WTC11 (cell line): ENCODE measurements around the gene MORN1.

ENCODE experiments used
- FOXJ3 ChIP-seq: sonication (generic); formaldehyde crosslinking; IDR thresholded peaks from 2 replicates; pipeline ENCODE4 v1.9.0; 2021; ENCODE audit warnings: missing genetic modification reagents, mild to moderate bottlenecking, borderline replicate concordance
- FOXK1 ChIP-seq: sonication (generic); formaldehyde crosslinking; IDR thresholded peaks from 2 replicates; pipeline ENCODE4 v1.8.0; 2022; ENCODE audit warnings: mild to moderate bottlenecking, moderate library complexity, missing genetic modification reagents
- JUN ChIP-seq: sonication (generic); formaldehyde crosslinking; IDR thresholded peaks from 2 replicates; pipeline ENCODE4 v1.8.0; 2023; ENCODE audit warnings: mild to moderate bottlenecking, missing genetic modification reagents
- KAT7 ChIP-seq: sonication (generic); formaldehyde crosslinking; IDR thresholded peaks from 2 replicates; pipeline ENCODE4 v1.8.1; 2023; ENCODE audit warnings: missing genetic modification reagents, mild to moderate bottlenecking, borderline replicate concordance
- SMAD3 ChIP-seq: sonication (generic); formaldehyde crosslinking; IDR thresholded peaks from 2 replicates; pipeline ENCODE4 v1.8.0; 2022; ENCODE audit warnings: missing genetic modification reagents, mild to moderate bottlenecking, borderline replicate concordance
- SP1 ChIP-seq: sonication (generic); formaldehyde crosslinking; conservative IDR thresholded peaks from 2 replicates; pipeline ENCODE4 v1.8.1; 2022; ENCODE audit warnings: missing genetic modification reagents
- TF ChIP-seq, protein P1 (sequence below): fragments of 200-600 bp; IDR thresholded peaks from 2 replicates; pipeline ENCODE4 v1.8.0; 2022; ENCODE audit warnings: antibody characterized with exemption
- TF ChIP-seq, protein P2 (sequence below): sonication (generic); formaldehyde crosslinking; IDR thresholded peaks from 2 replicates; pipeline ENCODE4 v1.8.0; 2022; ENCODE audit warnings: mild to moderate bottlenecking, missing genetic modification reagents
- TF ChIP-seq, protein P3 (sequence below): fragments of 250-450 bp; sonication (Bioruptor Pico); IDR thresholded peaks from 2 replicates; pipeline ENCODE4 v2.1.2; 2022; ENCODE audit warnings: mild to moderate bottlenecking, moderate library complexity
- TF ChIP-seq, protein P4 (sequence below): sonication (generic); formaldehyde crosslinking; IDR thresholded peaks from 2 replicates; pipeline ENCODE4 v1.8.1; 2022; ENCODE audit warnings: low read depth, missing genetic modification reagents, borderline replicate concordance
- TF ChIP-seq, protein P5 (sequence below): sonication (generic); formaldehyde crosslinking; IDR thresholded peaks from 2 replicates; pipeline ENCODE4 v1.8.1; 2023; ENCODE audit warnings: mild to moderate bottlenecking, missing genetic modification reagents, moderate library complexity

DNA sequence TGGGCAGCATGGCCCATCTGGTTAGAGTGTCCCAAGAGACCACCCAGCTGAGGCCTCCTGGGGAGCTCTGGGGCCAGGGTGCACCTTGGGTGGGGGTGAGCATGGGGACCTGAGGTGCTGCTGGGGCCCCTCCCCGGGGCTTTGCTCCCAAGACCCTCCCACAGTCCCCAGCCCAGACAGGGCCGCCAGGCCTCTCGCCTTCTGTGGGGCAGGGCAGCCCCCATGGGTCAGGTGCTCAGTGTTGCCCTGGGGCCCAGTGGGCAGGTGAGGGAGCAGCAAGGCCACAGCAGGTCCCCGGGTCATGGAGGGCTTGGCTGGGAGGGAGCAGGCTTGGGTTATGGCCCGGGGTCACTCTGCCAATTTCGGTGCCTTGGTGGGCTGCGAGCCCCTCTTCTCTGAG is 45.5 kb upstream of the MORN1 start:
- TF ChIP-seq, protein P1, sequence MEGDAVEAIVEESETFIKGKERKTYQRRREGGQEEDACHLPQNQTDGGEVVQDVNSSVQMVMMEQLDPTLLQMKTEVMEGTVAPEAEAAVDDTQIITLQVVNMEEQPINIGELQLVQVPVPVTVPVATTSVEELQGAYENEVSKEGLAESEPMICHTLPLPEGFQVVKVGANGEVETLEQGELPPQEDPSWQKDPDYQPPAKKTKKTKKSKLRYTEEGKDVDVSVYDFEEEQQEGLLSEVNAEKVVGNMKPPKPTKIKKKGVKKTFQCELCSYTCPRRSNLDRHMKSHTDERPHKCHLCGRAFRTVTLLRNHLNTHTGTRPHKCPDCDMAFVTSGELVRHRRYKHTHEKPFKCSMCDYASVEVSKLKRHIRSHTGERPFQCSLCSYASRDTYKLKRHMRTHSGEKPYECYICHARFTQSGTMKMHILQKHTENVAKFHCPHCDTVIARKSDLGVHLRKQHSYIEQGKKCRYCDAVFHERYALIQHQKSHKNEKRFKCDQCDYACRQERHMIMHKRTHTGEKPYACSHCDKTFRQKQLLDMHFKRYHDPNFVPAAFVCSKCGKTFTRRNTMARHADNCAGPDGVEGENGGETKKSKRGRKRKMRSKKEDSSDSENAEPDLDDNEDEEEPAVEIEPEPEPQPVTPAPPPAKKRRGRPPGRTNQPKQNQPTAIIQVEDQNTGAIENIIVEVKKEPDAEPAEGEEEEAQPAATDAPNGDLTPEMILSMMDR = no peak
- TF ChIP-seq, protein P2, sequence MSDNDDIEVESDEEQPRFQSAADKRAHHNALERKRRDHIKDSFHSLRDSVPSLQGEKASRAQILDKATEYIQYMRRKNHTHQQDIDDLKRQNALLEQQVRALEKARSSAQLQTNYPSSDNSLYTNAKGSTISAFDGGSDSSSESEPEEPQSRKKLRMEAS (CRISPR knock-in tag) = no peak
- TF ChIP-seq FOXK1 (CRISPR knock-in tag) (no peak), SMAD3 (CRISPR knock-in tag) (no peak), JUN (no peak), KAT7 (CRISPR knock-in tag) (no peak), FOXJ3 (CRISPR knock-in tag) (no peak), SP1 (no peak)
- TF ChIP-seq, protein P3, sequence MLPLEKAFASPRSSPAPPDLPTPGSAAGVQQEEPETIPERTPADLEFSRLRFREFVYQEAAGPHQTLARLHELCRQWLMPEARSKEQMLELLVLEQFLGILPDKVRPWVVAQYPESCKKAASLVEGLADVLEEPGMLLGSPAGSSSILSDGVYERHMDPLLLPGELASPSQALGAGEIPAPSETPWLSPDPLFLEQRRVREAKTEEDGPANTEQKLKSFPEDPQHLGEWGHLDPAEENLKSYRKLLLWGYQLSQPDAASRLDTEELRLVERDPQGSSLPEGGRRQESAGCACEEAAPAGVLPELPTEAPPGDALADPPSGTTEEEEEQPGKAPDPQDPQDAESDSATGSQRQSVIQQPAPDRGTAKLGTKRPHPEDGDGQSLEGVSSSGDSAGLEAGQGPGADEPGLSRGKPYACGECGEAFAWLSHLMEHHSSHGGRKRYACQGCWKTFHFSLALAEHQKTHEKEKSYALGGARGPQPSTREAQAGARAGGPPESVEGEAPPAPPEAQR (CRISPR knock-in tag) = no peak
- TF ChIP-seq, protein P4, sequence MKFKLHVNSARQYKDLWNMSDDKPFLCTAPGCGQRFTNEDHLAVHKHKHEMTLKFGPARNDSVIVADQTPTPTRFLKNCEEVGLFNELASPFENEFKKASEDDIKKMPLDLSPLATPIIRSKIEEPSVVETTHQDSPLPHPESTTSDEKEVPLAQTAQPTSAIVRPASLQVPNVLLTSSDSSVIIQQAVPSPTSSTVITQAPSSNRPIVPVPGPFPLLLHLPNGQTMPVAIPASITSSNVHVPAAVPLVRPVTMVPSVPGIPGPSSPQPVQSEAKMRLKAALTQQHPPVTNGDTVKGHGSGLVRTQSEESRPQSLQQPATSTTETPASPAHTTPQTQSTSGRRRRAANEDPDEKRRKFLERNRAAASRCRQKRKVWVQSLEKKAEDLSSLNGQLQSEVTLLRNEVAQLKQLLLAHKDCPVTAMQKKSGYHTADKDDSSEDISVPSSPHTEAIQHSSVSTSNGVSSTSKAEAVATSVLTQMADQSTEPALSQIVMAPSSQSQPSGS (CRISPR knock-in tag) = no peak
- TF ChIP-seq, protein P5, sequence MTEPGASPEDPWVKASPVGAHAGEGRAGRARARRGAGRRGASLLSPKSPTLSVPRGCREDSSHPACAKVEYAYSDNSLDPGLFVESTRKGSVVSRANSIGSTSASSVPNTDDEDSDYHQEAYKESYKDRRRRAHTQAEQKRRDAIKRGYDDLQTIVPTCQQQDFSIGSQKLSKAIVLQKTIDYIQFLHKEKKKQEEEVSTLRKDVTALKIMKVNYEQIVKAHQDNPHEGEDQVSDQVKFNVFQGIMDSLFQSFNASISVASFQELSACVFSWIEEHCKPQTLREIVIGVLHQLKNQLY (CRISPR knock-in tag) = no peak
